GM20000 (cell line): ENCODE measurements around the gene KRTAP2-1.
"Not testable (repeated sequence)": the region's sequence is repeated elsewhere in the genome, so short reads cannot be mapped to it uniquely, and the experiment has no call there.

Source experiments
- DNase-seq: peaks from one replicate; pipeline ENCODE4 v3.0.0; 2012; ENCODE audit warnings: low spot score
- CTCF ChIP-seq: IDR thresholded peaks from 2 replicates; pipeline ENCODE4 v1.5.1; 2012; ENCODE audit warnings: mild to moderate bottlenecking, control low read depth; ENCODE audit errors: extremely low read depth, missing control alignments

The KRTAP2-1 gene

GRCh38 chr17:41002814-41003213 lies 44.3 kb downstream of the KRTAP2-1 start:
- no peak for TF ChIP-seq CTCF
- no peak for DNase-seq

GRCh38 chr17:41001795-41002194 lies 45.3 kb downstream of the KRTAP2-1 start:
- no peak for TF ChIP-seq CTCF
- DNase-seq, result no peak

- DNase-seq, result not testable (repeated sequence)
Observed at GRCh38 chr17:40999563-40999962, 47.6 kb downstream of the KRTAP2-1 start, which contains the start of gene KRTAP3-2. TSS of gene KRTAP3-2 (minus strand) at chr17:40999906. CDS start at chr17:40999853, 53 bp downstream.

GRCh38 chr17:40997361-40997760 lies 49.8 kb downstream of the KRTAP2-1 start:
- no peak for TF ChIP-seq CTCF
- no peak for DNase-seq

- TF ChIP-seq CTCF, result no peak
- DNase-seq, result no peak
Observed at GRCh38 chr17:40996829-40997228, 50.3 kb downstream of the KRTAP2-1 start.
